AG09309 (cell line): Measurements from ENCODE around the gene KRT3.
"Not testable (repeated sequence)": the region's sequence is repeated elsewhere in the genome, so short reads cannot be mapped to it uniquely, and the experiment has no call there.

ENCODE experiments used
- DNase-seq: peaks from one replicate; pipeline ENCODE4 v3.0.0-alpha.2; 2010; ENCODE audit warnings: low read depth
- H3K4me3 ChIP-seq: 2 replicates; pipeline ENCODE4 v1.5.1; 2011; ENCODE audit warnings: mild to moderate bottlenecking, low read depth, low read length, moderate library complexity; ENCODE audit not compliant: control insufficient read depth
- TF ChIP-seq, protein P1 (sequence below): IDR thresholded peaks from 2 replicates; pipeline ENCODE4 v1.5.1; 2011; ENCODE audit warnings: mild to moderate bottlenecking, low read depth, low read length, inconsistent platforms; ENCODE audit not compliant: insufficient read depth, control insufficient read depth; ENCODE audit errors: missing control alignments

The KRT3 gene

DNA sequence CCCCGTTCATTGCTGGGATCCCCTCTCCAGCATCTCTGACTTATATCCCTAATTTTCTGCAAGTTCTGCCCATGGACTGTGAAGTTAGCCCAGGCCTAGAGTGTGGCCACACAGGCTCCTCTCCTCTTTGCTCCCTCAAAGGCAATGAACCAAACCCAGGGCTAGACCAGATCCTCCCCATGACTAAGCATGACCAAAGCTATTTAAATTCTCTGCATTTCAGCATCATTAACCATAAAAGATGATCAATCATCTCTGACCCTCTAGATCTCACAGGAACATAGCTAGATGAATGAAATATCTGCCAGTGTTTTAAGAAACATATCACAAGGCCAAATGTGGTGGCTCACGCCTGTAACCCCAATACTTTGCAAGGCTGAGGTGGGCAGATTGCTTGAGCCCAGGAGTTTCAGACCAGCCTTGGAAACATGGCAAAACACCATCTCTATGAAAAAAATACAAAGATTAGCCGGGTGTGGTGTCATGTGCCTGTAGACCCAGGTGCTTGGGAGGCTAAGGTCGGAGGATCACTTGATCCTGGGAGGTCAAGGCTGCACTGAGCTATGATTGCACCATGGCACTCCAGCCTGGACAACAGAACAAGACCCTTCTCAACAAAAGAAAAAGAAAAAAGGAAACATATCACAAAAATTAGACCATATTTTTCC is 2.2 kb upstream of the KRT3 start:
- no peak overlapping the region for H3K4me3 ChIP-seq
- no peak for DNase-seq
- TF ChIP-seq, protein P1, sequence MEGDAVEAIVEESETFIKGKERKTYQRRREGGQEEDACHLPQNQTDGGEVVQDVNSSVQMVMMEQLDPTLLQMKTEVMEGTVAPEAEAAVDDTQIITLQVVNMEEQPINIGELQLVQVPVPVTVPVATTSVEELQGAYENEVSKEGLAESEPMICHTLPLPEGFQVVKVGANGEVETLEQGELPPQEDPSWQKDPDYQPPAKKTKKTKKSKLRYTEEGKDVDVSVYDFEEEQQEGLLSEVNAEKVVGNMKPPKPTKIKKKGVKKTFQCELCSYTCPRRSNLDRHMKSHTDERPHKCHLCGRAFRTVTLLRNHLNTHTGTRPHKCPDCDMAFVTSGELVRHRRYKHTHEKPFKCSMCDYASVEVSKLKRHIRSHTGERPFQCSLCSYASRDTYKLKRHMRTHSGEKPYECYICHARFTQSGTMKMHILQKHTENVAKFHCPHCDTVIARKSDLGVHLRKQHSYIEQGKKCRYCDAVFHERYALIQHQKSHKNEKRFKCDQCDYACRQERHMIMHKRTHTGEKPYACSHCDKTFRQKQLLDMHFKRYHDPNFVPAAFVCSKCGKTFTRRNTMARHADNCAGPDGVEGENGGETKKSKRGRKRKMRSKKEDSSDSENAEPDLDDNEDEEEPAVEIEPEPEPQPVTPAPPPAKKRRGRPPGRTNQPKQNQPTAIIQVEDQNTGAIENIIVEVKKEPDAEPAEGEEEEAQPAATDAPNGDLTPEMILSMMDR: no peak

- no peak overlapping the region for H3K4me3 ChIP-seq
- TF ChIP-seq, protein P1: no peak
- no peak for DNase-seq
Observed at GRCh38 chr12:52797529-52797894, 1.6 kb upstream of the KRT3 start.

DNA sequence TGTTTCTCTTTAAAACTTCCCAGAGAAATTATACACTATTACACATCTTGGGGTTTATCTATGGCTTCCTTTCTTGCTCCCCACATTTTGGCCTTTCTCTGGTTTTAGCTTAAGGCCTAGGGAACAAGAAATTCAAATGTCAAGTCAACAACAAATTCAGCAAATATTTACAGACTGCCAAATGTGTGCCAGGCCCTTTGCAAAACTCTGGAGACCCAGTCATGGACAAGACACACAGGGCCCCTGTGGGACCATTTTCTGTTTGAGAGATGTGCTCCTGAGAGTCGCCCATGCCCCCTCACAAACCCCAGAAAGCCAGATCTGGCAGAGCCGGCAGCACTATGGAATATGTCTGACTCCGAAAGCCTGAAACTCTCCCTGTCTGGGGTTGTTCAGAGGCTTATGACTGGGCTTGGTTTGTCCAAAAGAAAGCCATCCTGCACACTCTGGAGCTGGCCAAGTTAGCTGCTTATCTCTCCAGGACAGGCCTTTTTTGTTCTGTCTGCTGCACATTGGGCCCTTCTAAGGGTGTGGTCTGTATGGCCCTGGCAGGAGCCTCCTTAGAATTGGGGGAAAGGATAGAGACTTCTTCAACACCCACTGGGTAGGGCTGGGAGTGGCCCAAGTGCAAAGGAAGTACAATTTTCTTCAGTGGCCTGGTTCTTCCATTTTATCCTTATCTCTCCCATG is 1.1 kb upstream of the KRT3 start:
- no peak for DNase-seq
- H3K4me3 ChIP-seq: no peak overlapping the region
- TF ChIP-seq, protein P1: no peak

DNA sequence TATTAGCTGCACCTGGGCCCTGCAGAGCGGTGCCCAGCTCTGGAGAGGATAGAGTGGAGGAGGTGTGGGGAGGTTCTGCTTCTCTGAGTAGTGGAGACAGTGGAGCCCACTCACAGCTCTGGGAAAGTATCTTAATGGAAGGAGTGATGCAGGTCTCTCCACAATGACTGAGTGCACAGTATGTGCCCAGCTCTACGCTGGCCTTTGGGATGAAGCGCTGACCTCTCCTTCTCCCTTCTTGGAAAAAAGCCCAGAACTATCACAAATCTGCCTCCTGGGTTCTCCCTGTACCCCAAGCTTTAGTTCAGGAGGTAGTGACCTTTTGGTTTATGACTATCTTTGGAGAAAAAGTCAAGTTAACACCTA is 495 bp upstream of the KRT3 start:
- no peak overlapping the region for H3K4me3 ChIP-seq
- DNase-seq: no peak
- TF ChIP-seq, protein P1: no peak

- not testable (repeated sequence) for H3K4me3 ChIP-seq, DNase-seq
Observed at GRCh38 chr12:52795332-52795674, 614 bp downstream of the KRT3 start.

DNA sequence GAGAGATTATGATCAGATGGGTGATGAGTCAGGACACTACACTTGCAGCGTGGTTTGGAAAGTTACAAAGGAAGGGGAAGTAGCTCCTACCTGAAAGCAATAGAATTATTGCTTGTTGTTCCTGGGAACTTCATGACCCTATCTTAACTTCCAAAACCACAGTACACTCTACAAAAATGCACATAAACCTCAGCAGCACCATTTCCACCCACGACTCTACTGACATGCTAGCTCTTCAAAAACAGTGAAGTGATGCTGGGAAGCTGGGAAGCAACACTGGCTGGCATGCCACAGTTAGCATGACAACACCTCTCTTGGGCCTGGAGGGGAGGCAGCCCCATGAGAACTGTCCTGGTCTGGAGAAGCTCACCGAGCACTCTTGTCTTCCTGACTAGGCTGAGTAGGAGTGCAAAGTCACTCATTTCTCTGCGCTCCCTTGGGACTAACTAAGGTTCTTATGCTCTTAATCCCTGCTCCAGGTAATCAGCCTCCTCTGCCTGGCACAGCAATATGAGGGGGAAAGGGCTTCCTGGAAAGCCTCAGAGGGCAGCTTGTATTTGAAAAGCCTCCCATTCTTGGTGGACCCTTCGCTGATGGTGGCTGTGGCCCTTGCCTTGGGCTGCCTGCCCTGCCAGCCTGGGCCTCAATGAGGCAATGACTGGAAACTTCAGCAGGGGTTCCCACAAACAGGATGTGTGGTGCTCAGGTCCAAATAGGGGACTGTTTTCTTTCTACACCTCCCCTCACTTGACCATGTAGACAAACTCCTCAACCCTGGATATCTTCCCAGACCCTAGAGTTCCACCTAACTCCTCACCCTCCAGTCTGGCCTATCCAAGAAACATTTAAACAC is 1.2 kb downstream of the KRT3 start:
- DNase-seq: peak; percentile 16
- no peak overlapping the region for H3K4me3 ChIP-seq
- TF ChIP-seq, protein P1: no peak
